ENCODE results near the gene MAPK6.
"Not testable (repeated sequence)": the region's sequence is repeated elsewhere in the genome, so short reads cannot be mapped to it uniquely, and the experiment has no call there.

MAPK6 gene

DNA sequence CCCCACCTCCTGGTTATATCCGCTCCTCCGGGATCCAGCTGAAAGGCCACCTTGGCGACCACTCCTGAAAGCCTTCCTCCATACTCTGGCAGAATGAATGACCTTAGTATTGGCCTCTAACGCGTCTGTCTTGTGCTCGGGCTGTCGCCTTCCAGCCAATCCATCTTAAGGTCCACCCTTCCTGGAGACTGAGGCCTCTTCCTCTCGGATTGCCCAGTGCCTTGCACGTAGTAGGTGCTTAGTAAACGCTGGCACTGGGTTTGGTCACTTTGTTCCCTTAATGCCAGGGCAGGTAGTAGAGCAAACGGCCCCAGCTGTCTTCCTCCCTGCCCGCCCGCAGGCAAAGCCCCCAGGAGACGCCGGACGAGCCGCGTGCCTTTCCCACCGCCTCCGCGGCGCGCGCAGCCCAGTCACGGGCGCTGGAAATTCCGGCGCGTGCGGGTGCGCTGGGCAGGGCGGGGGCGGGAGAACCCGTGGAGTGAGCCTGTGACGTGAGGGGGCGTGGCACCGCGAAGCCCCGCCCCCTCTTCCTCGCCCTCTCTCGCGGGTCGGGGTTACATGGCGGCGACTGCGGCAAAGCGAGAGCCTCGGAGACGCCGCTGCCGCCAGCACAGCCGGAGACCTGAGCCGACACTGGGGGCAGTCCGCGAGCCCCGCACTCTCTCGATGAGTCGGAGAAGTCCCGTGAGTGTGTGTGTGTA lies at the start of gene MAPK6:
TSS of gene MAPK6 (plus strand) at position 527 of the 701 bp plus-strand sequence. CDS start 27,242 bp downstream, outside the sequence.
- DNase-seq = peak; percentile 79 to 85

DNA sequence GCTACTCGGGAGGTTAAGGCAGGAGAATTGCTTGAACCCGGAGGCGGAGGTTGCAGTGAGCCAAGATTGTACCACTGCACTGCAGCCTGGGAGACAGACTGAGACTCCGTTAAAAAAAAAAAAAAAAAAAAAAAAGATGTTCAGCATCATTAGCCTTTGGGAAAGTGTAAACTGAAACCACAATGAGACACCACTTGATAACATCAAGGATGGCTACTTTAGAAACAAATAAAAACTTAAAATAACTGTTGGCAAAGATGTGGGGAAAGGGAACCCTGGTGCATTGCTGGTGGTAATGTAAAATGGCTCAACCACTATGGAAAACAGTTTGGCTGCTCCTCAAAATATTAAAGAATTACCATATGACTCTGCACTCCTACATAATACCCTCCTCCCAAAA lies 49.3 kb upstream of the MAPK6 start:
- no peak for DNase-seq

DNA sequence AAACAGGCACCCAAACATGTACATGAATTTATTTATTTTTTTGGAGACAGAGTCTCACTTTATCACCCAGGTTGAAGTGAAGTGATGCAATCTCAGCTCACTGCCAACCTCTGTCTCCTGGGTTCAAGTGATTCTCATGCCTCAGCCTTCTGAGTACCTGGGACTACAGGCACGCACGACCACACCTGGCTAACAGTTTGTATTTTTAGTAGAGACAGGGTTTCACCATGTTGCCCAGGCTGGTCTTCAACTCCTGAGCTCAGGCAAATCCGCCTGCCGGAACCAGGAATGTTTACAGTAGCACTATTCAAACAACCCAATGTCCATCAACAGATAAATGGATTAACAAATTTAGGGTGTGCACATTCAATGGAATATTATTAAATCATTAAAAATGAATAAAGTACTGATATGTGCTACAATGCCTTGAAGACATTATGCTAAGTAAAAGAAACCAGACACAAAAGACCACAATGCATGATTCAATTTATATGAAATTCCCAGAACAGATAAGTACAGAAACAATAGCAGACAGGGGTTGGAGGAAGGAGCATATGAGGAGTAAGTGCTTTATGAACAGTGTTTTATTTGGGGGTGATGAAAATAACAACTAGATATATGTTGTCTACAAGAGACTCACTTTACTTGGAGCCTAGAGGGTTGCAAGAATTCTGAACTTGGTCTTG lies 48.7 kb upstream of the MAPK6 start:
- no peak for DNase-seq

DNA sequence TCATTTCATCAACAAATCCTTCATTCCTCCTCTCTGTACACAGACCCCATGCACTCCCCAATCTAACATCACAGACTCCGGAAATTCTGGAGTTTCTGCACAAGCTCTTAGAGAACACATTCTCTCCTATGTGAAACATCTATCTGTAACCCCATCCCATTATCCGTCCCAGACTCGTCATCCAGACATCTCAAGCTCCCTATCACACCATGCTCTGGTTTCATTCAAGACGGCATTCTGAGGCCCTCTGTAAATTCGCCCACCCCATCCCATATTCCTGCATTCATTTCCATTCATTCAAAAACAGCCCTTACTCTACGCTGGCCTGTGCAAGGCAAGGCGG lies 48.0 kb upstream of the MAPK6 start:
- DNase-seq = no peak

DNA sequence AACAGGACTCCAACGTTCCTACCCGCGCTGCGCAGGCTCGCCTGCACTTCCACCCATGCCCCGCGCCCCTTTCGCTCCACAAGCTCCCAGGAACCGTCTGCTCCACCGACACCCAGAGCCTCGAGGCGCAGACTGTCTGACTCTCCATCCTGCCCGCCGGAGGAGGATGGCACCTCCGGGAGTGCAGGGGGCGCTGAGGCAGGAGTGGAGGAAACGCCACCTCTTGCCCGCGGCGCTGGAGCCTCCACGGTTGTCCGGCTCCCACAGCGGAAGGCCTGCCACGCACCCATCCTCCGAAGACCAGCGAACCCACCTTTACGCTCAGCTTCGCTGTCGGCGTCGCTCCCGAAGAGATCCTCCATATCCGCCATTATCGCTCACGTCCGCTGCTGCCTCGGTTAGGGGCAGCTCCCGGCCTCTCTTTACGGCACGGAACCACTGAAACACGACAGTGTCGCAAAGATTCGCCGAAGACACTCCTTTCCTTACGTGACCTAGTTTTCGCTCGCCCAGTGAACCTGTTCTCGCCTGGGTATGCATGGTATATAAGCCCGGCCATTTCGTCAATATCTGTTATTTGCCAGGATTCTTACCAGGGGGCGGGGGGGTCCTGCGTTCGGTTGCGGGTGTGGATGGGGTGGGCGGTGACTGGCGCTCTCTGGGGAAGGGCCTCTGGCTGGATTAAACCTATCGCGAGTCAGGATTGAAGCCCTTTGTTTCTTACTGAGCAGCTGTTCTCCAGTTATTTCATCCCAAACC lies 47.5 kb upstream of the MAPK6 start, which contains the start of gene LEO1:
TSS of gene LEO1 (minus strand) at position 404 of the 759 bp plus-strand sequence. CDS start at position 371, 33 bp downstream.
- DNase-seq = peak; percentile 95 to 96

DNA sequence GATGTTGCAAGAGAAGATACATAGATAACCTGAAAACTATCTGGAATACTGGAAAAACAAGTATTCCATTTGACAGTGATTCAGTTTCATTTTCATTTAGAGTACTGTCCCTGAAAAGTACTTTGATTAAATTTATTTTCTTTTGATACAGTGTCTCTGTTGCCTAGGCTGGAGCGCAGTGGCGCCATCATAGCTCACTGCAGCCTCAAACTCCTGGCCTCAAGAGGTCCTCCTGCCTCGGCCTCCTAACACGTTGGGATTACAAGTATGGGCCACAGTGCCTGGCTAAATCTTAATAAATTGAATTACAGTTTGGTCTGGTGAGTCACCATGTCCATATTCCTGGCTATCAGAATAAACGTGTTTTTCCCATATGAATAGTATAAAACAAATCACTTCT lies 45.8 kb upstream of the MAPK6 start:
- DNase-seq = no peak

DNA sequence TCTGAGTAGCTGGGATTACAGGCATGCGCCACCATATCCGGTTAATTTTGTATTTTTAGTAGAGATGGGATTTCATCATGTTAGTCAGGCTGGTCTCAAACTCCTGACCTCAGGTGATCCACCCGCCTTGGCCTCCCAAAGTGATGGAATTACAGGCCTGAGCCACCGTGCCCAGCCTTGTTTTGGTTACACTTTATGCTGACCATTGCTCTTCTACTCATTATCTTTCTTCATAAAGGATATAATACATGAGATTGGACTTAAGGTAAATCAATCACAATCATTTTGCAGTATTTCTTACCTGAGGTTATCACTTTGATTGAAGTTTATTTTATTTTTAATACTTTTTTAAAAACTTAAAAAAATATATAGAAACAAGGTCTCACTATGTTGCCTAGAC lies 45.2 kb upstream of the MAPK6 start:
- no peak for DNase-seq

DNA sequence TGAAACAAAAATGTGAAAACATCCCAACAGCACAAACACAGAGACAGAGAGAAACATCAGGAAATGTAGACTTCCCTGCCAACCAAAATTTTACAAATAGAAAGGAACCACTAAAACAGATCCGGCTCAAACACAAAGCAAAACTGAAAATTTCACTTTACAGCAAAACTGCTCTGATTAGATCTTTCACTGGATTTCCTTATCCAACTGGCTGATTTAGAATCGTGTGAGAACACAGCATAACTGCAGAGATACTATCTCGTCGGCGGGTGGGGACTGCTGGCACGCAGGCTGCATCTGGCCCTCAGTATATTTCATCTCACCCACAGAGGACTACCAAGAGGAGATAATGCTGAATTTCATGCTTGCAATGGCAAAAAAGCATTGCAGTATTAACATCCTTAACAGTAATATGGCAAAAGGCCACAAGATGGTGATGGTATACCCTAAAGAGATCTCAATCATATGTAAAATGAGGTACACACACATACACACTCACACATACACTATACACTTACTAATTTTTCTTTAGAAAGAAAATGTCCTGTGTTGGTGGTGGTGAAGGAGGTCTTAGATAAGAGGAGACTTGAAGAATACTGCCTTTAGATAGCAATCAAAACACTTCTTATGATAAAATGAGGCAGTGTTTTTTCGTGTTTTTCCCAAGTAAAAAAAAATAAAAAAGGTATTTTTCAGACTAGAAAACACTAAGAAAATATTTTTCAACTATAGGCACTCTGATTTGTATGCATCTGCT lies 36.8 kb upstream of the MAPK6 start:
- peak; percentile 91 to 92 for DNase-seq

DNA sequence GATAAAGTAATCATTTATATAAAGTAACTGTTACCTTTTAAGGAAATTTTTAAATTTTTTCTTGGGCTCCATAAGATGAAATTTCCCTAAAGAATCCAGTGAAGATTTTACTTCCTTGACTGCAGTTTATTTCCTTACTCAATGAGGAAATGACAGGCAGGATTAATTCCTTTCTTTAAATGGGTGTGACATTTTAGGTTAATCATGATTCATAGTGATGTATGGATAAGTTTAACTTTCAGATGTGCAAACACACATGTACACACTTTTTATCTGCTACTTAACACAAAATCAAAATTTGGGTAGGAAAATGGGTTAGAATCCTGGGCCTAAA lies 36.3 kb upstream of the MAPK6 start:
- DNase-seq = no peak

DNA sequence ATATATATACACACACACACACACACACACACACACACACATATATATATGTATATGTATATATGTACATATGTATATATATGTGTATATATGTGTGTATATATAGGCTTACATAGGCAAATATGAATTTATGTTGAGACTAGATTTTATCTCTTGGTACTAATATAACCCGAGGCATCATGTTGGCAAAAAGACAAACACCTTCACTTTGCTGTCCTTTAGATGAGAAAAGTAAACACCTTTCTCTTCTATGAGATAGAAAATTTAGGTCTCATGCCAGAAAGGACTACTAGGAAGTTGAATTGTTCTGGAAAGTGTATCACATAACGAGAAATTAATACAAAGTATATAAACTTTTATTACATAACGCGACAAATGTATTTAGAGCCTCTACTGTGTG lies 27.9 kb upstream of the MAPK6 start:
- DNase-seq = no peak

DNA sequence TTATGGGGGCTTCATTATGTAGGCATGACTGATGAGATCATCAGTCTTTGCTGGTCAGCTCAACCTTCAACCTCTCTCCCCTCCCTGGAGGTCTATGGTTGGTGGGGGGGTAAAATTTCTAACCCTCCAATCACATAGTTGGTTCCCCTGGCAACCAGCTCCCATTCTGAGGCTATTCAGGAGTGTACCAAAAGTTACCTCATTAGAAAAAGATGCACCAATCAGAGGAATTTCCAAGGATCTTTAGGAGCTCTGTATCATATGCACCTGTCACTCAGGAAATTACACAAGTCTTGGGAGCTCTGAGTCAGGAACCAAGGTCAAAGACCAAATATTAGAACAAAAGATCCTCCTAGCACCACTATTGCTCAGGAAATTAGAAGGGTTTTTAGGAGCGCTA lies 26.1 kb upstream of the MAPK6 start:
- DNase-seq = no peak

DNA sequence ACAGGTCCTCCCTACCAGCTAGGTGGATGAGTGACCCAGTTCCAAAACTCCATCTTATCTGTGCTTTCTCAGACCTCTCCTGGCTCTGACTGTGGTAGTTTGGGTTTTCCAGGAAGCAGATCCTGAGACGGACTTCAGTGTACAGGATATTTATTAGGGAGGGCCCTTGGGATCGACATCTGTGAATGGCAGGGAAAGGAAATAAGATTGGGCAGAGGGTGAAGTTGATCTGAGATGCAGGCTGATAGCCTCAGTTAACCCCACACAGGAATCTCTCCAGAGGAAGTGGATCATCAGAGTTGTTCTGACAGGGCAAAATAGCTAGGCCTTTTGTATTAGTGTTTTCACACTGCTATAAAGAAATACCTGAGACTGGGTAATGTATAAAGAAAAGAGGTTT lies 16.7 kb upstream of the MAPK6 start:
- no peak for DNase-seq

DNA sequence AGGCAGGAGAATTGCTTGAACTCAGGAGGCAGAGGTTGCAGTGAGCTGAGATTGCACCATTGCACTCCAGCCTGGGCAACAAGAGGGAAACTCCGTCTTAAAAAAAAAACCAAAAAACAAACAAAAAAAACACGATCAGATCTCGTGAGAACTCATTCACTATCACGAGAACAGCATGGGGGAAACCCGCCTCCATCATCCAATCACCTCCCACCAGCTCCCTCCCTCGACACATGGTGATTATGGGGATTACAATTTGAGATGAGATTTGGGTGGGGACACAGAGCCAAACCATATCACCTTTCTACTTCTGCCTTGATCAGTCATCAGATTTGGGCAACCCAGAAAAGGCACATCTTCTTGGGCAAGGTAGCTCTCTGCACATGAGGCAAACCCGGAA lies 15.9 kb upstream of the MAPK6 start:
- DNase-seq = not testable (repeated sequence)

DNA sequence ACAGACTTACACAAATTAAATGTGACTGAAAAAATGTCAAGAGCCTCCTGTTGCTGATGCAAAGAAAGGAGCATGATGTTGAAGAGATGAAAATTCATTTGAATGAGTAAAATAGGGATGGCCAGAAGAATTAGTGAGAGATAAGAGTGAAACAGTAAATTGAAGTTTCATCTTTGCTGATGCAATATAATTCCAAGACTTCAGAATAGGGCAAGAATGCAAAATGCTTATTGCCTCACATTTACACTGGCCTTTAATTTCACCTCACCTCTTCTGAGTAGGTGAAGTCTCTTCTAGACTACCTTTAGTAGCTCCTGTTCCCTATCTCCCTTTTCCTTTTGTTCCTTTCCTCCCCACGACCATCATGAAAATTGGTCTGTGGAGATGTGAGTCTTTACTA lies 15.3 kb upstream of the MAPK6 start:
- no peak for DNase-seq

DNA sequence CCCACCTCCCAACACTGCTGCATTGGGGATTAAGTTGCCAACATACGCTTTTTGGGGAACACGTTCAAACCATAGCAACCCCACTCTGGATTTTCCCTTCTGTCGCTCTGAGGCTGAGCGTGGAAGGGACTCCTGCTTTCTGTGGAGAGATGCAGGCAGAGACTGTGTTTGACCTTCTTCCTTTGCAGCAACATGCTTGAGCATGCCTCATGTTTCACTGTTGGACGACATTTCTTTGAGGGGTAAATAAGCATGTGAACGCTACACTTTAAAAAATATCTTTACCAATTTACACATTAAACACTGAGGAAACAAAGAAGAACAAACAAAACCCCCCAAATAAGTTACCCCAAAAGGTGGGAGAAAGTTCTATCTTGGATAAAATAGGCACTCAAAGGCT lies 14.2 kb upstream of the MAPK6 start:
- no peak for DNase-seq

DNA sequence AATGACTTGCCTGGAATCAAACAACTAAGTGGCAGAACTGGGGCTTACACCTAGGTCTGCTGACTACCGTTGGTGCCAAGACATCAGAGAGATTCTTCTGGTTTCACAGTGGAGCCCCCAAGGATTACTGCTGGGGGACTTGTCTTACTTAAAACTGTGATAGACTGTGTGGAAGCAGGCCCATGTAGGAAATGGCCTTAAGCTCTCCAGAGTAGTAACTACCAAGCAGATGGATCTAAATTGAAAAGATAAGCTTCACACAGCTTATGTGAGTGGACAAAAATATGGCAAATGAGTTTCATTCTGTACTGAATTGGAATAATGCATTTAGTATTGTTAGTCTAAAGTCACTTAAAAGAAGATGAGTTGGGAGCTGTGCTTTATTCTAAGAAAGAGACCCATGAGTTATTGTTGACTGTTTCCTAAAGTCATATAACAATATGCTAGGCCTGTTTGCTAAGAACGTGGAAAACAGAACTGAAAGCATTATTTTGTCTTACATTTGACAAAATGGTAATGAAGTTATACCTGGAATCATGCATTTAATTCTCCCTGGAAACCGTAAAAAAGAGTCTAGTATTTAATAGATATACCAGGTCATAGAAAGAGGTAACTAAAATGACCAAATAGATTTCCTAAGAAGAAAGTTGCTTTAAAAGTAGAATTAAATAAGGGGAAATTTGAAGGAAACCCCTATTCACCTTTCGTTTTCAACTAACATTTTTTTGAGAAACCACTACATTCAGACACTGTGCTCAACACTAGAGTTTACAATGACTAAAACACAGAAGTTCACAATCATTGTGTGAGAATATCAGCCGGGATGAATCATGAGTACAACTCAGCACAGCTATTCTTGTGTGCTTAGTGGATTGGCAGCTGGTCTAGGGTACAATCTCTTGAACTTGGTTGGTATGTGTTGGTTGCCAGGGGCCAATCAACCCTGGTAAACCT lies 13.0 kb upstream of the MAPK6 start:
- DNase-seq = no peak

DNA sequence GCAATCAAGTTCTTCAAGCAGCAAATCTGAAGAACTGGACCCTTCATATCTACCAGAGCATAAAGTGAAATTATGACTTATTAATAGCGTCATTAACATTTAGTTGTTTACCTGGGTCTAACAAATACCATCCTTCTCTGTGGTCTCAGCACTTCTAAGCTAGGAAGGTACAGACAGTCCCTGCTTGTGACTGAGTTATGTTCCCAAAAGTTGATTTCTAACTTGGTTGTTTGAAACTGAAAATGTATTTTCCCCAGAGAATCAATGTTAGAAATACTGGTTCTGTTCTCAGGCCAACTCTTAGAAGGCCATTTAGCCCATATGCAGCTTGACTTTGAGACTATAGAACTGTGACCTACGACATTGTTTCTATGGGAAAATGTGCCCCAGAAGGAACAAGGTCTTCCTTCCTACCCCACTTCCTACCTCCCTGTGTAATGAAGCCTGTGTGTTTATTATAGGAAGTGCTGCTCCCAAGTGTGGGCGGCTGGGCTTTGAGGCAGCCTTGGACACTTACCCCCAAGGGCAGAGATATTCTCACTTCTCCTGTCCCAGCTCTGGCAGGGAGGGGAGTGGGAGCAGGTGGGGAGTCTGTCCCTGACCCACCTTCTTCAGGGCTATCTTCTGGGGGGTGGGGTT lies 12.2 kb upstream of the MAPK6 start:
- DNase-seq = no peak

DNA sequence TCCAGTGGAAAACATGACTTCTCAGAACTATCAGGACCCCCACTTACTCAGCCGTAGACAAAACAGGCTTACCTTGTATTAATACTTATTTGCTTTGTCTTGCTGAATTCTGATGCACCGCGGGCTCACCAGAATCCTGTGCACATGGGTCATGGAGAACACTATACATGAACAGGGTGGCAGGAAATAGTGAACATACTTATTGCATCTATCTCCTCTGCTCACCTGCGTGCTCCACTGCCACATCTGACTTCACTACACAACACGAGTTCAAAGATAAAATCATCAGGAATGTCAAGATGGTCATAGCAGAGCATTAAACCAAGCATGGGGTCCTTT lies 10.7 kb upstream of the MAPK6 start:
- DNase-seq = no peak

DNA sequence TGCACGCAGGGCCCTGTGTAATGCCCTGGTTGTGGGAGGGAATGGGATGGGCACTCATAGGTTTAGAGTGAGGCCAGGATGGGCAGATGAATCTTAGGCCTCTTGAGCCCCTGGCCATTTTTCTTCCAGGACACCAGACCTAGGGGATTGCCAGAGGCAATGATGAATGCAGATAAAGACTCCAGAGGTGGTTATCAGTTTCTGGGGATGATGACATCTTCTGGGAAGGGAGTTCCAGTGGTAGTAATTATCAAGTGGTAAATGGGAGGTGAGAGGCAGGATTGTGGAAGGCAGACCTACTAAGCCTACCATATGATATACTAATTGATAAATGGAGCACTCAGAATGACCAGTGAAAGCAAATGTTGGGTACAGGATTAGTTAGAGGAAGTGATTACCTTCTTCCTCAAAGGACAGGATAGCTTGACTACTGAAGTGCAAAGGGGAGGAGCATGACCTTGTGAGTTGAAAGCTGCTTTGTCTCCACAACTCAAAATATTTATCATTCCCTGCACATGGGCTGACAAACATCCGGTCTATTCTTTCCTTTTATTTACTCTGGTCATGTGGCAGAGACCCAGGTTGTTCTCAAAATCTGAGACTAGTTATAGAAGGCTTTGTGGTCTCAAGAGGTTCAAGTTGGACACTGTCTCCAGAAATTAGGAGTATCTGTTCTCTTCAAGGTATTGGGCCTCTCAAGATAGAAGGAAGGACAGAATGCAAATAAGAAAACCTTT lies 10.2 kb upstream of the MAPK6 start:
- DNase-seq = no peak

DNA sequence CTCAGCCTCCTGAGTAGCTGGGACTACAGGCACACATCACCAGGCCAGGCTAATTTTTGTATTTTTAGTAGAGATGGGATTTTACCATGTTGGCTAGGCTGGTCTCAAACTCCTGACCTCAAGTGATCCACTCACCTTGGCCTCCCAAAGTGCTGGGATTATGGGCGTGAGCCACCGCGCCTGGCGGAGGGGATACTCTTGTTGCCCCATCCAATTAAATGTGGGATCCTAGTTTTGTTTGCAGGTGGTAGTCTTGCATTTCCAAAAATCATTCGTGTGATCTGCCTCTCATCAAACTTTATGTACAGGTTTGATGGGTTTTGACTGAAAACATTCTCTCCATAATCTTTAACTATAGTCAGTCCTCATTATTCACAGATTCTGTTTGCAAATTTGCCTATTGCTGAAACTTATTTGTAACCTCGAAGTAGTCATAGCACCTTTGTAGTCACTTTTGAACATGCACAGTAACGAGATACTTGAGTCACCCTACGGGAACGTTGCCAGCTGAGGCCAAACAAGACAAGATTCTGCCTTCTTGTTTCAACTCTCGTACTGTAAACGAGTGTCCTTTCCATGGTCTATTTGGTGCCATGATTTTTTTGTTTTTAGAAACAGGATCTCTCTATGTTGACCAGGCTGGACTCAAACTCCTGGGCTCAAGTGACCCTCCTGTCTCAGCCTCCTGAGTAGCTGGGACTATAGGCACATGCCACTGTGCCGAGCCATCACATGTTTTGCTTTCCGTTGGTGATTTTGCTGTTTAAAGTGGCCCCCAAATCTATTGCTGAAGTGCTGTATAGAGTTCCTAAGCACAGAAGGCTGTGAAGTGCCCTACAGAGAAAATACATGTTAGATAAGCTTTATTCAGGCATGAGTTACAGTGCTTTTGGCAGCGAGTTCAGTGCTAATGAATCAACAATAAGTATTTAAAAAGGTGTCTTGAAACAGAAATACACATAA lies 8.1 kb upstream of the MAPK6 start:
- DNase-seq = no peak

Measured in AML-193 (cell line).